NCI-H2029 (cell line): Measurements from ENCODE around the gene STK11IP.
"Not testable (repeated sequence)": the region's sequence is repeated elsewhere in the genome, so short reads cannot be mapped to it uniquely, and the experiment has no call there.

ENCODE experiments used
- DNase-seq: peaks from one replicate; lab custom pipeline; 2025; lab: John Stamatoyannopoulos, UW

The STK11IP gene

DNA sequence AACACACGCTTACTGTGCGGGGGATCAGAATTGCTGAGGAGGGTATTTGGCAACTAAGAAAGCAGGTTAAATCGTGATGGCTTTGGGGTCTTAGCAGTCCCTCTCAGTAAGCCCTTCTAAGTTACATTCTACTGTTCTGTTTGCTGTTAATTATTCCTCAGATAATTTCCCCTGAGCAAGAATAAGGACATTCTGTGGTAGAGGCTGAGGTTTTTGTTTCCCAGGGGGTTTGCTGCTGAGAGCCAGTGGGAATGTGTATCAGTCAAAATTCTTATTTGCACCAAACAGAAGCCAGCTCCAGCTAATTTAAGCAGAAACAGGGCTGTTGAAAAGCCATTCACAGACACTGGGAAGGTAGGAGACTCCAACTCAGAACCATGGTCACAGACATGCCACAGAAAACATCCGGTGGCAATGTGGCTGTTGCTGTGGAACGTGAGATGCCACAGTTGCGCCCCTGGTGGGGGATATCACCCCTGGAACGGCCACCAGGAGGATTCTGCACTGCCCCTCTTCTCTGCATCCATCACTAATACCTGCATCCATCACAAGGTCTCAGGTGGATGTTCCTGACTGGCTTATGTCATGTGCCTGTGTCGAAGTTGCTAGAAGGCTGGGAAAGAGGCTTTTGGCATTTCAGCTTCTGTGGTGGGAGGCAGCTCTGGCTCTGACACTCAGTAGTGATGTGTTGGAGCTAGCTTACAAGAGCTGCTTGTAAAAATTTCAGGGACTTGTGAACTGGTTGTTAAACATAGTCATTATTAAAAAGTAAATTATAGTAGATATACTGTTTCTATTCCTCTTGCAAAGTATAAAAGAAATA lies 53.0 kb downstream of the STK11IP start:
- no peak for DNase-seq

DNA sequence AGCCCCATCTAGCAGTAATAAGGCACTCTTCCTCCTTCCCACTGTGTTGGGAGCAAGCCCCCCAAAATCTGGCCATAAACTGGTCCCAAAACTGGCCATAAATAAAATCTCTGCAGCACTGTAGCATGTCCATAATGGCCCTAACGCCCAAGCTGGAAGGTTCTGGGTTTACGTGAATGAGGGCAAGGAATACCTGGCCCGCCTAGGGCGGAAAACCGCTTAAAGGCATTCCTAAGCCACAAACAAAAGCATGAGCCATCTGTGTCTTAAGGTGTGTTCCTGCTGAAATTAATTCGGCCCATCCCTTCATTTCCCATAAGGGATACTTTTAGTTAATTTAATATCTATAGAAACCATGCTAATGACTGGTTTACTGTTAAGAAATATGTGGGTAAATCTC lies 54.0 kb downstream of the STK11IP start:
- not testable (repeated sequence) for DNase-seq

DNA sequence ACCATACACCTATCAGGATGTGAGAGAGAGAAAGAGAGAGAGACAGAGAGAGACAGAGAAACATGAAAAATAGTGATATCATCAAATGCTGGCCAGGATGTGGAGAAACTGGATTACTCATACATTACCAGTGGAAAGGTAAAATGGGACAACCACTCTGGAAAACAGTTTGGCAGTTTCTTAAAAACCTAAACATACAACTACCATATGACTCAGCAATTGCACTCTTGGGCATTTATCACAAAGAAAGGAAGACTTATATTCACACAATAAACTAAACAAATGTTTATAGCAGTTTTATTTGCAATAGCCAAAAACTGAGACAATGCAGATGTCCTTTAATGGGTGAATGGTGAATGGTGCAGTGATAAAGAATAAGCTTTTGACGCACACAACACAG lies 58.9 kb downstream of the STK11IP start:
- no peak for DNase-seq

DNA sequence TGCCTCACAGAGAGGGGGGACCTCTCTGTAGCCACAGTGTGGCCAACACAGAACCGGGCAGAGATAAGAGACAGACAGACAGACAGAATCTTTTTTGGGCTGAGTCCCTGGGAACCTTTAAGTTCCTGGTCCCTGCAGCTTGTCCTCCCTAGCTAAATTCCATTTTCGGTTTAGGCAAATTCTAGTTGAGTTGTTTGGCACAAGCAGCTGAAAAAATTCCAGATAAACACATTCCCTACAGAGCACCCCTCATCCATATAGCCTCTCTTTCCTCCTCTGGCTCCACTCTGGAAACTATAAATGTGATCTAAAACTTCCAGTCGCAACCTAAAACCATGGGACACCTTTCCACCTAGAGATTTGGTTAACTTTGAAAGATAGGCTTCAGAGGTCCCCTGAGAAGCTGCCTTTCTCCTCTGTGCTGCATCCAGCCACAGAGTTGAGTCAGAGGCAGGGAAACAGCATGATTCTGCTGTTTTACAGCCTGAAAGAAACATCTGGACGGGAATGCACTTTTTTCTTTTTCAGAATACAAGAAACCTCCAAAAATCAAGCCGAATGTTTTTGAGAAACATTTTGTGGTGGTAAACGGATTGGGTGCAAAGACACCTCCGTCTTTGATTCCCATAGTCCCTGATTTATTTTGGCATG lies 60.7 kb downstream of the STK11IP start:
- DNase-seq, result no peak

DNA sequence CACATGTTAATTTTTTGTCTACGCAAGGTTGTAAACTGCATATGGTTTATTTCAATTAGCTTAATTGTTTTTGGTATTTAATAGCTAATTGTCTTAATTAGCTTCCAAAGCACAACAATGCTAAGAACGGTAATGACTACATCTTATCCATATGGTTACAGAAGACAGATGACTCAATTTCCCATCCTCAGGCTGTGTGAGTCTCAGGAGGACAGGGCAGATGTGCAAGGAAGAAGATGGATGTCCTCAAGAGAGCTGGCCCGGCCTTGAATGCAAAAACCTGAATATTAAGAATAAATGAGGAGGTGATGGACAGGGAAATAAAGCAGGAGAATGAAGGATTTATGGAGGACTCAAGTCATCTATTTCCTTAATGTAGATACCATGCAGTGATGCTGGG lies 61.2 kb downstream of the STK11IP start:
- no peak for DNase-seq

DNA sequence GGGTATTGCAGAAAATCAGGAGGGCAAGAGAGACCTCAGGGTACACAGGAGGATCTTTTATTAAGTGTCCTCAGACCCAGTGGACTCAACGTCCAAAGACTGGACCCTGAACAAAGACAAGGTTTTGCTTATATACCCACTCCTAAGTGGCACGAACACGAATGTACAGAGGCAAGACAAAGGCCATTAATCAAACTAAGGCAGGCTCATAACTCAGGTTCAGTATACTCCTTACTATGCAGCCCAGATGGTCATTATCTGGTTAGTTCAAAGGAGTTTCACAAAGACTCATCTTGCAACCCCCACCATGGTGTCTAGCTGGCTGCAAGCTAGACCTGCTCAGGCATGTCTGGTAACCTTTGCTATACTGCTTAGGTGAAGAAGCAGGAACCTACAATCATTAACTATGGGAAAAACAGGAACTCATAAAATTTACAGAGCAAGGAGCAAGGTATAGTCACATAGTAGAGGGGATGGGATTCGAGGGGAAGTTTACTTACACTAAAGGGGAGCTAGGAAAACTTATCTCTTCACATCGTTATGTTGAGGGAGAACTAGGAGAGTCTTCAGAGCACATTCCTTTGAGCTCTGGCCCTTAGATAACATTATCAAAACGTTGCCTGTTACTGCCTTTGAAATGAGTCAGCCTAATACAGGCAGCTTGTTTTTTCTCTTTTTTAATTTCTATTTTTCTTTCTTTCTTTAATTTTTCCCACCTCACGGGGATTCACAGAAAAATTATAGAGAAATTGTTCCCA lies 63.7 kb downstream of the STK11IP start:
- DNase-seq, result no peak

DNA sequence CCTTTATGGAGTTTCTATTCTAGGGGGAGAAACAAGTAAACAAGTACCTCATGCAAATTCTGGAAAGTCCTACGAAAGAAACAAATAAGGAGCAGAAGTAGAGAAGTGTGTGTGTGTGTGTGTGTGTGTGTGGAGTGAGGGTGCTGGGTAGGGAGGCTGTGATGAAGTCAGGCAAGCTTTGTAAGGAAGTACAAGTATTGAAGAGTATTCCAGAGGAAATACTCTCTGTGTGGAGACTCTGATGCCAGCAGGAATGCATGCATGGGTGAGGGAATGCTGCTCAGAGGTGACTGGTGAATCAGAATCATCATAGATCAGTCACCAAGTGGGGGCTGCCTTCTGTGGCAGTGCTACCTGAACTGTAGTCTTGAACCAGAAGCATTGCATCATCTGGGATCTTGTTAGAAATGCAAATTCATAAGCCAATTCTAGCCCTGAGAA lies 64.3 kb downstream of the STK11IP start:
- DNase-seq, result no peak

DNA sequence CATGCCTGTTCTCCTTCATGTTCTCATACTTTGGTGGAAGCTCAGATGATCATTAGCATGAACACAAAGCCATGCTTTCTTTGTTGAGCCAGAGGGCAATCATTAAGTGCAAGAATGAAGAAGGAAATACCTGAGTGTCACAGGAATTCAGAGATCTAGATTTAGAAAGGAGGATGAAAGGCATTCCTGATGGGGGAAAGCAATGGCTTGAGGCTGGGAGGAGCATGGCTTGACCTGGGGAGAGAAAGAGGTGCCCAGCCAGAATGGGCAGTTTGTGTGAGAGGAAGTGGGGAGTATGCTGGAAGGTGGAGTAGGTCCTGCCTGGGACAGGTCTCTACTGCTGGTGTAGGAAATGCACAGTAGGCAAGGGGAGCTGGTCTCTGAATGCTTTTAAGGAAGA lies 64.9 kb downstream of the STK11IP start:
- no peak for DNase-seq

DNA sequence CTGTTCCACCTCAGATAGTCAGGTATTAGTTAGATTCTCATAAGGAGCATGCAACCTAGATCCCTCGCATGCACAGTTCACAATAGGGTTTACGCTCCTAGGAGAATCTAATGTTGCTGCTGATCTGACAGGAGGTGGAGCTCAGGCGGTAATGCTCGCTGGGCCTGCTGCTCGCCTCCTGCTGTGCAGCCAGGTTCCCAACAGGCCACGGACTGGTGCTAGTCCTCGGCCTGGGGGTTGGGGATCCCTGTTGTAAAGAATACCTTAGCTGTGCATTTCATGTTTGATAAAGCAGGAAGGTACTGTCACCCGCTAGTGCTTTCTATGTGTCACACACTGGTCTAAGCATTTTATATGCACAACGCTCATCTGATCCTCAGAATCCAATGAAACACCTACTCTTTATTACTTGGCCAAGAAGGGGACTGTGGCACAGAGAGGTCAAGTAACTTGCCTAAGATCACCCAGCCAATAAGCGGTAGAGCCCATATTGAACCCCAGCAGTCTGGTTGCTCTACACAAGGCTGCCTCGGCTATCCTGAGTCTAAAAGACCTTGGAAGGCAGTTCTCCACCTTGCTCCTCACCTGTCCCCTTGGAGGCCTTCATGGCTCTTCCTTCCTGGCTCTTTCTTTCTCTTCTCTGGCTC lies 65.6 kb downstream of the STK11IP start:
- no peak for DNase-seq

DNA sequence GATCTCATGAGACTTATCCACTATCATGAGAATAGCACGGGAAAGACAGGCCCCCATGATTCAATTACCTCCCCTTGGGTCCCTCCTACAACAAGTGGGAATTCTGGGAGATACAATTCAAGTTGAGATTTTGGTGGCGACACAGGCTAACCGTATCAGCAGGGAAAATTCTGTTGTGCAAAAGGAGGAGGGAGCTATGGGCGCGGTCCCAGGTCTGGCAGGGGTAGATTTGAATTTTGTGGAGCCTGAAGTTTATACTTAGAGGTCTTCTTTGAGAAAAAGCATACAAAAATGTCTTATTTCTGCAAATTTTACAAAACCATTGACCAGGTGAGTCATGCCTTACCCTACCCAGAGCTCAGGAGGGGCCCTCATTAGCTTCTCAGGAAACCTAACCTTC lies 66.4 kb downstream of the STK11IP start:
- no peak for DNase-seq

DNA sequence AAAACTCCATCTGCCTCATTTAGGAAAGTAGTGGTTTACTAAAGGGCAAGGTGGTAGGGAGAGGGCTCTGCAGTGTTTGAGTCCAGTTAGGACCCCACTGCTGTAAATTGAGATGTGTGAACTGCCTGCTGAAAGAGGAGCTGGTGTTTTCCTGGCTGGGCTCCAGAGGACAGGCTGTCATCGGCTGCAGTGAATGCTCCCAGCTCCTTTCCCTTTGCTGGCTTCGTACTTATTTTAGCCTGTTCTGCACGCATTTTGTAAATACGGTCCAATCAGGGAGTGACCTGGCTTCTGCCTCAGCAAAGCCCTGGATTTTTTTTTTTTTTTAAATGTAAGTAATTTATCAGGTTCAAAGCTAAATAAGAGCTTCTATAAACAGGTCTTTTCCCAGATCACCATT lies 67.3 kb downstream of the STK11IP start:
- DNase-seq, result no peak

DNA sequence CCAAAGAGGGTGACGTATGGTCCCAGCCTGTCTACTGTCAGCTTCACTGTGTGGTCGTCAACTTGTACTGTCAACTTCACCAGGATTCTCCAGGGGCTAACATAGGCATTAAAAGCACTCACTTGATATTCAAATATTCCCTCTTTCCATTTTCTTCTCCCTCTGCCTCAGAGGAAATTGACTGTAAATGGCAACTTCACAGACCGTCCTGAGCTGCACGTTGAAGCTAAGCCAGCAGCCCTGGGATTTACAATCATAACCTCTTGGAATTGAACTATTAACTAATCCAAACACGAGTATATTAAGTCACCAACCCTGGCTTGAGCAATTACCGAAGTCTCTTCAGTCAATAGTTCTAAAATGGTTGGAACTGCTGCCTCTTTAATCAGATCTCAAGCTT lies 68.3 kb downstream of the STK11IP start:
- DNase-seq, result no peak
